Heart right ventricle (tissue), 16 donors: ENCODE data around the gene STARD8. TPM values are rescaled to one million over a fixed set of nuclear protein-coding genes. Genes with fewer than 3 reads are reported as not detected.
A peak's percentile ranks its signal among the peaks of the same experiment; 100 is the strongest.

Experiments used
- ATAC-seq, 8 donors: fragments of 200-7000 bp; cut with Tn5 transposase; one replicate each; pipeline ENCODE4 v1.9.1; 2020; ENCODE audit warnings: mild to moderate bottlenecking in 8 of 8, moderate library complexity in 8 of 8, moderate number of reproducible peaks in 1 of 8
- DNase-seq, 2 donors: peaks; one replicate each; pipeline ENCODE4 v3.0.0-alpha.2; 2020
- H3K27ac ChIP-seq, 10 donors: fragments of 200-600 bp; sonication (generic) in 2 of 10; one replicate each; pipeline versions ENCODE4 v1.5.0 to v1.8.0; 2020 to 2022; ENCODE audit warnings: mild to moderate bottlenecking in 3 of 10
- H3K27me3 ChIP-seq, 7 donors: fragments of 200-600 bp; one replicate each; pipeline ENCODE4 v1.8.0; 2021 to 2022; ENCODE audit warnings: mild to moderate bottlenecking in 2 of 7
- H3K36me3 ChIP-seq, 9 donors: fragments of 200-600 bp; sonication (generic) in 1 of 9; one replicate each; pipeline versions ENCODE4 v1.5.0 to v1.8.0; 2020 to 2022; ENCODE audit warnings: mild to moderate bottlenecking in 2 of 9
- H3K4me1 ChIP-seq, 9 donors: fragments of 200-600 bp; sonication (generic) in 1 of 9; one replicate each; pipeline versions ENCODE4 v1.5.0 to v1.8.0; 2020 to 2022; ENCODE audit warnings: mild to moderate bottlenecking in 4 of 9
- H3K4me3 ChIP-seq, 10 donors: fragments of 200-600 bp; sonication (generic) in 2 of 10; one replicate each; pipeline versions ENCODE4 v1.5.0 to v1.8.0; 2020 to 2022; ENCODE audit warnings: mild to moderate bottlenecking in 7 of 10, moderate library complexity in 2 of 10
- H3K9me3 ChIP-seq, 11 donors: fragments of 200-600 bp in 10 of 11; sonication (generic) in 2 of 11; one replicate each; pipeline versions ENCODE4 v1.5.0 to v1.8.0; 2013 to 2022; ENCODE audit warnings: mild to moderate bottlenecking in 2 of 11, control low read depth in 1 of 11, moderate library complexity in 1 of 11
- CTCF ChIP-seq, 9 donors: fragments of 200-600 bp; sonication (generic) in 2 of 9; IDR thresholded peaks; one replicate each; pipeline versions ENCODE4 v1.5.0 to v1.8.0; 2021 to 2022; ENCODE audit warnings: antibody characterized with exemption in 9 of 9, mild to moderate bottlenecking in 5 of 9, moderate library complexity in 1 of 9
- WGBS, 2 donors: extraction: QIAGEN DNeasy Blood & Tissue Kit; methylation state at CpG; one replicate each; pipeline ENCODE4 v1.1.7; 2013; ENCODE audit warnings: inconsistent platforms in 1 of 2; 5-methylcytosine and 5-hydroxymethylcytosine counted together
- intact Hi-C, 10 donors: fragments of 100-400 bp; cut with DNase I; formaldehyde crosslinking; loops; one replicate each; pipeline versions ENCODE4 v1.11.1 to v1.14.2; 2022
- polyA plus RNA-seq, 2 donors: library from polyadenylated mRNA; stranded (reverse); fragments of 200-250 nt; gene quantifications; one replicate each; pipeline ENCODE4 v1.2.3, GENCODE V29; 2013
- total RNA-seq, 10 donors: library from RNA; stranded (reverse); fragmentation: NEBNext Ultra II Directional in 3 of 10; extraction: Animal tissue kit (Norgen Biotek cat#: 25700) in 3 of 10; gene quantifications; one replicate each; pipeline versions ENCODE4 v1.2.1 to v1.2.4, GENCODE V29; 2021 to 2023
- donor health status: Arrhythmogenic right ventricular cardiomyopathy.
- donor health status: ischemic (EF 13 %, LVEDD 7.1; RV severe dilation, severe dysfunction).
- donor health status: healthy with polysubstance abuse.
- donor health status: DM: no; HTN: yes; CAD: no.
- donor health status: DM: no; HTN: no; CAD: no.
- donor health status: ischemic (EF 25% LVEDD 6.9; RV normal size, moderate dysfunction).
- donor health status: ischemic (EF 25% LVEDD 5.7; RV mildly dilated, moderate dysfunction).
- donor health status: healthy.
- donor health status: DM: yes; HTN: yes; CAD: no.
- donor health status: Ischemic cardiomyopathy.
- donor health status: ischemic (EF 35%, LVEDD 5.7; RV mildly dilated, moderate dysfunction).
- donor health status: nonischemic (EF 11% LVEDD 7.7; RV severe dilation, severe dysfunction).
- donor health status: DM: yes; HTN: yes; CAD: no.
- donor health status: PGD.
- donor health status: ischemic (EF 29% LVEDD 5.4; RV normal size, mild dysfunction).
- donor health status: nonischemic (EF 23%, LVEDD 6.1; RV moderate dilation, normal function).

The STARD8 gene
- total and polyA plus RNA-seq, 12 donors = 4.7 to 11.7 (median 7.6) TPM

DNA sequence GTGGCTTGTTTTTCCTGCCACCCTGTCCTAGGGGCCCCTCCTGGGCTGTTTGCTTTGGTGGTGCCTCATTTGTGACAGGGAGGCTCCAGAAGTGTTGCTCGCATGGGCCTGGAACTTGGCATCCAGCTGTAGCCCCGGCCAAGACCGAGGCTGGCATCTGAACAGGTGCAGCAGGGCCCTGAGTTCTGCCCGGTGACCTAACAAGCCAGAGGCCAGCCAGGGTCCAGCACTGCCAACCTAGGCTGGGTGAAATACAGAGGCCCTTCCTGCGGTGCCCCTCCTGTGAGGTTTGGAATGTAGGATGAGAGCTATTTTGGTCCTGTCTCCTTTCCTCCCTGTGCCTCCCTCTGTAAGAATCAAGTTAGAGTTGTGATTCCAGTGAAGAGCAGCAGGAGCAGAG lies 58.5 kb downstream of the STARD8 start:
- H3K36me3 ChIP-seq = no peaks in the 10 kb centered on the region
- H3K9me3 ChIP-seq = no peaks in the 10 kb centered on the region
- ATAC-seq (no peak), DNase-seq (no peak)
- peak overlapping the region in 2 of 10 donors; percentile 35 to 49 for H3K27ac ChIP-seq
- 39 to 45% methylated on average over 5 of the region's 5 CpGs for WGBS, 2 donors
- TF ChIP-seq CTCF (IDR thresholded peaks at IDR 0.05) = no peak
- peaks cover 0 to 14% (median 0%) of the 10 kb centered on the region in 7 donors for H3K27me3 ChIP-seq
- intact Hi-C loops = loop anchor here in 3 of 10 donors (5.0 to 10.0 kb wide), 2 partner anchors 194 to 201 kb away; no protein-coding TSS in a partner anchor
- no peak overlapping the region for H3K4me3 ChIP-seq
- H3K4me1 ChIP-seq = peaks cover 0 to 96% (median 51%) of the 10 kb centered on the region in 9 donors

DNA sequence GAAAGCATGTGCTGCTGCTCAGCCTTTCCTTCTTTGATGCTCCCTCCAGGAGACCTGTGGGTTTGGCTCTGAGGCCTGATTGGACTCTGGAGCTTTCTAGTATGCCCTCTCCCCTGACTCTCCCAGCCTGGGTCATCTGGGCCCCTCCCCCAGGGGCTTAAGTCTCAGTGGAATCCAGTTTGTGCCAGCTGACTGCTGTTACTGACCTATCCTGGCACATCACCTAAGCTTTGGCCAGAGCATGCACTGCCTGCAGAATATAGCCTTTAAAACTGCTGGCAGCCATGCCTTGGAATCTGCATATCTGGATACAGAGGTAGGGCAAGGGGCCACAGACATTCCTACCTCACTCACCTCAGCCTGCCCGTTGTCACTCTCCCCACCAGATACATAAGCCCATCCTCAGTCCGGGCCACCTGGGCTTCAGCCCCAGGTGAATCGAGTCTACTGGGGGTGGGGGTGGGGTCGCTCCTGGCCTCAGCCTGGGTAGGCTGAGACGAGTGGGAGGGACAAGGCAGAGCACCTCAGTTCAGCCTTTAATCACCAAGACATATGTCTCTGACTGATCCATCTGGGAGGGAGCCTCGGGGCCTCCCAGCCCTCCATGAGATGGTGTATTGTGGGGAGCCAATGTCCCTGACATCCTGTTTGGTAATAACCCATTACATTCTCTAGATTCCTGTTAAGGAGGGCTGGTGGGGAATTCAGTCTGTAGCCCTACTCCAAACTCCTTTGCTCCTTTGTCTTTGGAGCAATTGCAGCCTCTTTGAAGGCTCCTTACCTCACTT lies 61.2 kb downstream of the STARD8 start:
- peaks cover 0 to 69% (median 29%) of the 10 kb centered on the region in 9 donors for H3K4me1 ChIP-seq
- no peak for TF ChIP-seq CTCF (IDR thresholded peaks at IDR 0.05)
- no peaks in the 10 kb centered on the region for H3K9me3 ChIP-seq
- 38 to 56% methylated on average over 6 of the region's 6 CpGs for WGBS, 2 donors
- H3K27ac ChIP-seq = peak overlapping the region in 2 of 10 donors; percentile 40 to 41
- intact Hi-C loops = loop anchor here in 3 of 10 donors (5.0 to 10.0 kb wide), 2 partner anchors 196 to 204 kb away; no protein-coding TSS in a partner anchor
- peaks cover 0 to 6% (median 0%) of the 10 kb centered on the region in 7 donors for H3K27me3 ChIP-seq
- DNase-seq = no peak
- H3K4me3 ChIP-seq = no peak overlapping the region
- H3K36me3 ChIP-seq = peaks cover 0 to 9% (median 0%) of the 10 kb centered on the region in 9 donors
- ATAC-seq = peak in 3 of 8 donors; percentile 18 to 20 (median 19)

- no peaks in the 10 kb centered on the region for H3K9me3 ChIP-seq
- ATAC-seq (peak; percentile 39 to 77 (median 61)), DNase-seq (no peak)
- H3K4me1 ChIP-seq = peaks cover 0 to 46% (median 17%) of the 10 kb centered on the region in 9 donors
- peaks cover 0 to 29% (median 0%) of the 10 kb centered on the region in 9 donors for H3K36me3 ChIP-seq
- WGBS, 2 donors = 38 to 47% methylated on average over 4 of the region's 4 CpGs
- peaks cover 0 to 6% (median 0%) of the 10 kb centered on the region in 7 donors for H3K27me3 ChIP-seq
- peak overlapping the region in 1 of 10 donors; percentile 45 for H3K27ac ChIP-seq
- no peak overlapping the region for H3K4me3 ChIP-seq
- TF ChIP-seq CTCF (IDR thresholded peaks at IDR 0.05) = peak in 7 of 9 donors; percentile 40 to 56 (median 50)
- intact Hi-C loops = loop anchor here in 8 of 10 donors (2.0 to 10.0 kb wide), 8 partner anchors 106 to 206 kb away; no protein-coding TSS in a partner anchor
Observed at GRCh38 chrX:68710870-68711576, 63.6 kb downstream of the STARD8 start.

GRCh38 chrX:68711845-68712244 lies 64.4 kb downstream of the STARD8 start:
- no peaks in the 10 kb centered on the region for H3K9me3 ChIP-seq
- peaks cover 0 to 38% (median 11%) of the 10 kb centered on the region in 9 donors for H3K4me1 ChIP-seq
- WGBS, 2 donors = 68 to 76% methylated on average over 4 to 5 of the region's 5 CpGs
- ATAC-seq (no peak), DNase-seq (no peak)
- H3K36me3 ChIP-seq = peaks cover 0 to 37% (median 0%) of the 10 kb centered on the region in 9 donors
- intact Hi-C loops = loop anchor here in 8 of 10 donors (2.0 to 10.0 kb wide), 8 partner anchors 107 to 207 kb away; no protein-coding TSS in a partner anchor
- H3K27me3 ChIP-seq = peaks cover 0 to 6% (median 0%) of the 10 kb centered on the region in 7 donors
- no peak overlapping the region for H3K4me3 ChIP-seq
- no peak for TF ChIP-seq CTCF (IDR thresholded peaks at IDR 0.05)
- no peak overlapping the region for H3K27ac ChIP-seq
